Activated T-cell treated with anti-CD3 and anti-CD28 coated beads, Interleukin-2, amount 50 U/mL, for 24 hours (primary cell): ENCODE results near the gene RTN4.
"Not testable (repeated sequence)": the region's sequence is repeated elsewhere in the genome, so short reads cannot be mapped to it uniquely, and the experiment has no call there.

ENCODE experiments used
- DNase-seq: peaks from one replicate; pipeline ENCODE4 v3.0.0-alpha.2; 2020
- H3K27ac Mint-ChIP-seq: 2 replicates; pipeline ENCODE4 v1.8.0; 2020; ENCODE audit warnings: mild to moderate bottlenecking, mixed read lengths
- H3K27me3 Mint-ChIP-seq: 2 replicates; pipeline ENCODE4 v1.8.0; 2020; ENCODE audit warnings: mixed read lengths
- H3K36me3 Mint-ChIP-seq: 2 replicates; pipeline ENCODE4 v1.8.0; 2020; ENCODE audit warnings: low read depth, mixed read lengths
- H3K4me1 Mint-ChIP-seq: 2 replicates; pipeline ENCODE4 v1.8.0; 2020; ENCODE audit warnings: low read depth, mixed read lengths
- H3K4me3 Mint-ChIP-seq: 2 replicates; pipeline ENCODE4 v1.8.0; 2020; ENCODE audit warnings: mild to moderate bottlenecking, moderate library complexity, mixed read lengths
- H3K9me3 Mint-ChIP-seq: 2 replicates; pipeline ENCODE4 v1.8.0; 2020; ENCODE audit warnings: mixed read lengths

The RTN4 gene

GRCh38 chr2:55056024-55056521 lies 5.8 kb upstream of the RTN4 start:
- H3K36me3 Mint-ChIP-seq = no peaks in the 10 kb centered on the region
- H3K9me3 Mint-ChIP-seq = no peaks in the 10 kb centered on the region
- no peak for DNase-seq
- H3K4me1 Mint-ChIP-seq = peaks cover 38% of the 10 kb centered on the region
- no peak overlapping the region for H3K27ac Mint-ChIP-seq
- no peak overlapping the region for H3K4me3 Mint-ChIP-seq
- H3K27me3 Mint-ChIP-seq = no peaks in the 10 kb centered on the region

GRCh38 chr2:55054106-55054875 lies 4.0 kb upstream of the RTN4 start:
- Mint-ChIP-seq H3K27me3 (no peaks in the 10 kb centered on the region), H3K9me3 (no peaks in the 10 kb centered on the region), H3K4me1 (peaks cover 41% of the 10 kb centered on the region), H3K4me3 (peak overlapping the region; percentile 52), H3K27ac (peak overlapping the region; percentile 79), H3K36me3 (peaks cover 7% of the 10 kb centered on the region)
- no peak for DNase-seq

- peak overlapping the region; percentile 63 for H3K27ac Mint-ChIP-seq
- H3K4me1 Mint-ChIP-seq = peaks cover 38% of the 10 kb centered on the region
- H3K36me3 Mint-ChIP-seq = peaks cover 16% of the 10 kb centered on the region
- H3K27me3 Mint-ChIP-seq, DNase-seq, H3K4me3 Mint-ChIP-seq, H3K9me3 Mint-ChIP-seq: not testable (repeated sequence)
Measured at GRCh38 chr2:55053225-55053624, 3.0 kb upstream of the RTN4 start.

DNA sequence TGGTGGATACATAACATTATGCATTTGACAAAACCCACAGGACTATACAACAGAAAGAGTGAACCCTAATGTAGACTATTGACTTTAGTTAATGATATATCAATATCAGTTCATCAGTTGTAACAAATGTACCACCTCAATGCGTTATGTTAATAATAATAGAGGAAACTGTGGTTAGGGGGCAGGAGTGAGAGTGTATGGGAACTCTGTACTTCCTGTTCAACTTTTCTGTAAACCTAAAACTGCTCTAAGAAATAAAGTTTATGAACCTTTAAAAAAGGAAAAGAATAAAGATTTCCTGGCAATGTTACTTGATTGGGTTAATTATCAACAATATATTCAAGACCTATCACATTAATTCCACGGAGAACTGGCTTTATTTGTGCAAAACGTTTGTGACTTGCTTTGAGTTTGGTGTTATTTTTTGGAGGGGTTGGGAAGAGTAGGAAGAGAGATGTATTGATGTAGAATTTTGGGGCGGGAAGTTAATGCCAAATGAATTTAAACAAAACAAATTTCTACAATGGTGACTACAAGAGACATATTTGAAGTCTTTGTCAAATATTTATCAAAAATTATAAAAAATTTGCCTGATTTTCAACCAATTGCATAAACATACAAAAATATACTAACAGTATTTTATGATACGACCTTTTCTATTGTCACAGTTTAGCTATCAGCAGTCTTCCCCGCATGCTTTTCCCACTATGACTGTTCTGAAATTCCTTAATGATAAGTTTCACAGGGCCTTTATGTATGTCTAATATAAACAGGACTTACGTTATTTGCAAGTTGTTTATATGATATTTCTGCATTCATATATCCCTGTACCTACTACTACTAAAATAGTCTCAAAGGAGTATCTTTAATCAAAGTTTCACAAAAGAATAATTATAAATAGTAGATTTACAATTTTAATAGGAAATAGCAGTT lies 2.1 kb upstream of the RTN4 start:
- Mint-ChIP-seq H3K27ac (peak overlapping the region; percentile 73), H3K36me3 (peaks cover 22% of the 10 kb centered on the region), H3K4me1 (peaks cover 43% of the 10 kb centered on the region)

GRCh38 chr2:55051026-55051866 lies 995 bp upstream of the RTN4 start:
- Mint-ChIP-seq H3K9me3 (no peaks in the 10 kb centered on the region), H3K27me3 (no peaks in the 10 kb centered on the region), H3K4me1 (peaks cover 54% of the 10 kb centered on the region), H3K27ac (peak overlapping the region; percentile 100), H3K4me3 (peak overlapping the region; percentile 100), H3K36me3 (peaks cover 24% of the 10 kb centered on the region)
- DNase-seq = peak; percentile 53

More for the DNA sequence above, 2.1 kb upstream of the RTN4 start:
- DNase-seq = no peak
- H3K4me3 Mint-ChIP-seq = peak overlapping the region; percentile 30
- H3K27me3 Mint-ChIP-seq = no peaks in the 10 kb centered on the region
- no peaks in the 10 kb centered on the region for H3K9me3 Mint-ChIP-seq

- peaks cover 64% of the 10 kb centered on the region for H3K4me1 Mint-ChIP-seq
- peak overlapping the region; percentile 100 for H3K27ac Mint-ChIP-seq
- no peaks in the 10 kb centered on the region for H3K27me3 Mint-ChIP-seq
- H3K4me3 Mint-ChIP-seq = peak overlapping the region; percentile 100
- no peak for DNase-seq
- H3K9me3 Mint-ChIP-seq = no peaks in the 10 kb centered on the region
- peaks cover 24% of the 10 kb centered on the region for H3K36me3 Mint-ChIP-seq
Measured at GRCh38 chr2:55049821-55050099, 491 bp downstream of the RTN4 start.

GRCh38 chr2:55049043-55049820 lies 1.0 kb downstream of the RTN4 start:
- H3K4me1 Mint-ChIP-seq = peaks cover 60% of the 10 kb centered on the region
- peak overlapping the region; percentile 94 for H3K27ac Mint-ChIP-seq
- no peaks in the 10 kb centered on the region for H3K9me3 Mint-ChIP-seq
- H3K36me3 Mint-ChIP-seq = peaks cover 24% of the 10 kb centered on the region
- H3K27me3 Mint-ChIP-seq = no peaks in the 10 kb centered on the region
- DNase-seq = peak; percentile 76
- peak overlapping the region; percentile 100 for H3K4me3 Mint-ChIP-seq

DNA sequence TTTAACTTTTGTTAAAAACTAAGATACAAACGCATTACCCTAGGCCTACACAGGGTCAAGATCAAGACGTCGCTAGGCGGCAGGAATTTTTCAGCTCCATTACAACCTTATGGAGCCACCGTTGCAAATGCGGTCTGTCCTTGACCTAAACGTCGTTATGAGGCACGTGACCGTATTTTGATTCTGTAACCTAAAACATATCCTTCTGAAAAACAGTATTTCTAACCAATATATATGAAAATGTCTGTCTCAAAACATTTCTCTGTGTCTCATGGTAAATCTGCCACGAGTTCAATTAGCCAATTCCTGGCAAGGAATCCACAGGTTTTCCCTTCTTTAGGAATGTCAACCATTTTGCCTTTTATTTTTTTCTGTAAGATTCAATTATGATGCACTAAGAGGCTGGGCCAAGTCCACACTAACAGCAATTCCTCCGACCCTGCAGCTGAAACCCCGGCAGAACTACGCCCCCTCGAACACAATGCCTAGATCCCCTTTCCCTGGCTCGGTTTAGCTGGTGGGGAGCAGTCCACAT lies 1.7 kb downstream of the RTN4 start:
- peak overlapping the region; percentile 94 for H3K27ac Mint-ChIP-seq
- no peaks in the 10 kb centered on the region for H3K9me3 Mint-ChIP-seq
- peaks cover 24% of the 10 kb centered on the region for H3K36me3 Mint-ChIP-seq
- no peaks in the 10 kb centered on the region for H3K27me3 Mint-ChIP-seq
- peaks cover 55% of the 10 kb centered on the region for H3K4me1 Mint-ChIP-seq
- H3K4me3 Mint-ChIP-seq = peak overlapping the region; percentile 100
- DNase-seq = no peak

DNA sequence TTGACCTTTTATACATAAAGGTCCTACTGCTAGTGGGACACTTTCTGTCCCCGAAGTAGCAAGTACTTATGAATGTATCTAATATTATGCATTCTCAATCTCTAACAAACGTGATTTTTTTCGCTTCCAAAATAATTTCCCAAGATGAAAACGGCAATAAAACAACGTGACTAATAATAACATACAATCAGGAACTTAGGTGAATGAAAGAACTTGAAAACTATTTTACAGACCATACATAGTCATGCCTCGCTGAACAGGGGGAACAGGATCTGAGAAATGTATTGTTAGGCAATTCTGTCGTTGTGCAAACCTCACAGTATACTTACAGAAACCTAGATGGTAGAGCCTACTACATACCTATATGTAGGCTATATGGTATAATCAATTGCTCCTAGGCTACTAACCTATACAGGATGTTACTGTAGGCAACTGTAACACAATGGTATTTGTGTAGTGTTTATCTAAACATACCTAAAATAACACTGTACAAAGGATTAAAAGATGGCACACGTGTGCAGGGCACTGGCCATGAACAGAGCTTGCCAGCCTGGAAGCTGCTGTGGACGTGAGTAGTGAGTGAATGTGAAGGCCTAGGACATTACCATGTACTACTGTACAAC lies 2.5 kb downstream of the RTN4 start:
- Mint-ChIP-seq H3K4me1 (peaks cover 57% of the 10 kb centered on the region), H3K9me3 (no peaks in the 10 kb centered on the region), H3K4me3 (peak overlapping the region; percentile 100), H3K36me3 (peaks cover 24% of the 10 kb centered on the region), H3K27ac (peak overlapping the region; percentile 66), H3K27me3 (no peaks in the 10 kb centered on the region)
- no peak for DNase-seq

DNA sequence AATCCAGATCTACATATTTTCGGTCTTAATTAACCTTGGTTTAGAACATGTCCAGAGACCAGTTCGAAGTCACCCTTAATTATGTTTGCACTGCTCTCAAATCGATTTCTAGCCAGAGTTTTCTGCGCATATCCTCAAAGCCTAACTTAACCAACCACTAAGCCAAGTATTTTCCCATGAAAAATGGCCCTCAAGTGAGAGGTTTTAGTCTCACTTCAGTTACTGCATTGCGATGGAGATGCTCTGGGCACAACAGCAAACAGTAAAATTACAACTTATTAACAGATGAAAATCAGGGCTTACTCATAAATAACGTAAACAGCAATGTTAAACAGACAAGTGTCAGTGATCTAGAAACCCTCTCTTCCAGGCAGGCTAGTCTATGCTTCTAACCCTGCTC lies 4.5 kb downstream of the RTN4 start:
- Mint-ChIP-seq H3K9me3 (no peaks in the 10 kb centered on the region), H3K27ac (no peak overlapping the region), H3K36me3 (peaks cover 24% of the 10 kb centered on the region), H3K4me1 (peaks cover 53% of the 10 kb centered on the region), H3K27me3 (no peaks in the 10 kb centered on the region), H3K4me3 (no peak overlapping the region)
- no peak for DNase-seq

- H3K4me1 Mint-ChIP-seq = peaks cover 62% of the 10 kb centered on the region
- H3K36me3 Mint-ChIP-seq = peaks cover 22% of the 10 kb centered on the region
- no peaks in the 10 kb centered on the region for H3K27me3 Mint-ChIP-seq
Measured at GRCh38 chr2:55043841-55044240, 6.4 kb downstream of the RTN4 start.

GRCh38 chr2:55038428-55038827 lies 11.8 kb downstream of the RTN4 start:
- no peak overlapping the region for H3K4me3 Mint-ChIP-seq
- H3K27me3 Mint-ChIP-seq = no peaks in the 10 kb centered on the region
- H3K27ac Mint-ChIP-seq = no peak overlapping the region
- peaks cover 32% of the 10 kb centered on the region for H3K36me3 Mint-ChIP-seq
- H3K9me3 Mint-ChIP-seq = peaks cover 19% of the 10 kb centered on the region
- peaks cover 71% of the 10 kb centered on the region for H3K4me1 Mint-ChIP-seq
- no peak for DNase-seq

More at GRCh38 chr2:55043841-55044240, 6.4 kb downstream of the RTN4 start:
- no peak overlapping the region for H3K4me3 Mint-ChIP-seq
- peaks cover 5% of the 10 kb centered on the region for H3K9me3 Mint-ChIP-seq
- no peak for DNase-seq
- H3K27ac Mint-ChIP-seq = no peak overlapping the region

GRCh38 chr2:55035716-55036115 lies 14.5 kb downstream of the RTN4 start:
- Mint-ChIP-seq H3K4me1 (peaks cover 75% of the 10 kb centered on the region), H3K27me3 (no peaks in the 10 kb centered on the region), H3K9me3 (peaks cover 21% of the 10 kb centered on the region), H3K27ac (no peak overlapping the region), H3K36me3 (peaks cover 34% of the 10 kb centered on the region), H3K4me3 (no peak overlapping the region)
- DNase-seq = no peak
